Activated naive CD8-positive, alpha-beta T cell treated with anti-CD3 and anti-CD28 coated beads, Interleukin-2, amount 50 U/mL, for 16 hours (primary cell): Measurements from ENCODE around the gene PLPP6.
A peak's percentile ranks its signal among the peaks of the same experiment; 100 is the strongest.
"Not testable (repeated sequence)": the region's sequence is repeated elsewhere in the genome, so short reads cannot be mapped to it uniquely, and the experiment has no call there.

ENCODE experiments used
- DNase-seq: peaks from one replicate; pipeline ENCODE4 v3.0.0-alpha.2; 2020; ENCODE audit warnings: low read depth, low spot score

The PLPP6 gene

GRCh38 chr9:4662108-4662988 lies at the start of gene PLPP6:
Gene PLPP6, plus strand, starts transcription at chr9:4662294. Its CDS starts 82 bp downstream, at chr9:4662376.
- peak; percentile 31 for DNase-seq

- no peak for DNase-seq
These were observed 47.5 kb upstream of the PLPP6 start for GRCh38 chr9:4614627-4615026.

DNA sequence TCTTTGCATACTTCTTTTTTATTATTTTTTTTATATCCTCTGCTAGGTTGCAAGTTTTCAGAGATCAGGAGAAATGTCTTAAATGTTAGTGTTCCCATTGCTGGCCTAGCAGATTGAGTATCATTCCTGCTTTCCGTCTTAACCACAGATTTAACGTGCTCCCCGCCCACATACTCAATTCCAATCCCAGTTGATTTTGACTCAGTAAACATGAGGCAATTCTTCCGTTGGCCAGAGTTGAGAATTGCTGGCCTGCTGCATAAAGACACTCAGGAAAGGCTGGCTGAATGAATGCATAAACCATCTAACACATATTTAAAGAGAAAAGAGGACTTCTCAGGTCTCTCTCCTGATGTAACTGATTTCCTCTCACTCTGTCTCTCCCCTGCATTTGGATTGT lies 46.8 kb upstream of the PLPP6 start:
- no peak for DNase-seq

- no peak for DNase-seq
These were observed 46.3 kb upstream of the PLPP6 start for GRCh38 chr9:4615778-4616177.

DNA sequence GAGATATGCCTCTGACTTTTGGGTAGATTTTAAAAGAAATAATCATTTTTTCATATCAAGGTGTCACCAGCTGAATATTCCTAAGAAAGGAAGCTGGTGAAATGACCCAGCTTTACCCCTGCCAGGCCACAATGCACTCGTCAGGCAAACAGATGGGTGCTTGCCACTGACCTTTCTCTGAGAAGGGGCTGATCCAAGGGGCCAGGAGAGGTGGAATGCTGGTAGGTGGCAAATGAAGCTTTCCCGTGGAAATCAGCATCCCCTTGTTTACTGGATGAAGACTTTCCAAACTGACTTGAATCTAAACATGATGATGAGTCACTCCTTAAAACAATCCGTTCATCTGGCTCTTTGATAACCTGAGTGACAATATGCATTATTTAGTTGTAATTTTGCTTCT lies 44.3 kb upstream of the PLPP6 start:
- no peak for DNase-seq

- DNase-seq: no peak
These were observed 43.4 kb upstream of the PLPP6 start for GRCh38 chr9:4618700-4619099.

DNA sequence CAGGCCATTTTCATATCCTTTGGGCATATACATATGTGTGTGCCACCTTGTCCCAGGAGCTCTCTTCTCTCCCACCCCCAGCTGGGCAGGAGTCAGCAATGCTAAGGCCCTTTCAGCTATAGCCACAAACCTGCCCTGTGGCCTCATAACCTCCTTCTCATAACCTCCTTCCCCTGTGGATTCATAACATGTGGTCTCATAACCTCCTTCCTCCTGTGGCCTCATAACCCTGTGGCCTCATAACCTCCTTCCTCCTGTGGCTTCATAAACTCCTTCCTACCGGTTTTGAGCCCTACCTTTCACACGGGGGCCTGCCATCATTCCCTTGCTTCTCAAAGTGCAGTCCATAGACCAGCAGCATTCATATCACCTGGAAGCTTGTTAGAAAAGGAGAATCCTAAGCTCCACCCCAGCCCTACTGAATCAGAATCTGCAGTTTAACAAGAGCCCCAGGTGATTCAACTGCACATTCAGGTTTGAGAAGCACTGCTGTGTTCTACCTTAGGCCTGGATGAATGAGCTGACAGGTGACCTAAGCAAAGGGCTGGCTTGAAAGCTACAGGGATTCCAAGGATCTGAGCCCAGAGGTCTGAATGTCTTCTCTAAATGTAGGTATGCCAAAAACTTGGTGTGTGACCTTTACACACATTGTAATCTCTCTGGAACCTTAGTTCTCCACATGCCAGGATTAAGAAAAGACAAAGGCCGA lies 41.9 kb upstream of the PLPP6 start:
- DNase-seq: no peak

- DNase-seq: no peak
These were observed 41.1 kb upstream of the PLPP6 start for GRCh38 chr9:4620881-4621555.

- DNase-seq: no peak
These were observed 40.1 kb upstream of the PLPP6 start for GRCh38 chr9:4622016-4622415.

GRCh38 chr9:4630836-4631235 lies 31.3 kb upstream of the PLPP6 start:
- no peak for DNase-seq

DNA sequence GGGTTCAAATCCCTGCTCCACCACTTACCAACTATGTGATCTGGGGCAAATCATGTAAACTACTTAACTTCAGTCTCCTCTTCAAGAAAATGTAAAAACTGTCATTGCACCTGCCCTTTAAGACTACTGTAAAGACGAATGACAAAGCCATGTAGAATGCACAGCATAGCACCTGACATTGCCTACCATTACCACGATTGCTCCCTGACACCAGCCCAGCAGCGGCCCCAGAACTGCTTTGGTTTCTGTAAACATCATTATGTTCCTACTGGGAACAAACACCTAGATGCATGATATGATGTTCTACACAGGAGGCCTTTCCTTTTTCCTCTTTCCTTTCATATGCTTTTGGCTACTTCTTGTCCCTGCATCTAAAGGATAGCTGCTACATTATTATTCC lies 23.1 kb upstream of the PLPP6 start:
- DNase-seq: no peak

GRCh38 chr9:4639420-4639819 lies 22.7 kb upstream of the PLPP6 start:
- DNase-seq: no peak

DNA sequence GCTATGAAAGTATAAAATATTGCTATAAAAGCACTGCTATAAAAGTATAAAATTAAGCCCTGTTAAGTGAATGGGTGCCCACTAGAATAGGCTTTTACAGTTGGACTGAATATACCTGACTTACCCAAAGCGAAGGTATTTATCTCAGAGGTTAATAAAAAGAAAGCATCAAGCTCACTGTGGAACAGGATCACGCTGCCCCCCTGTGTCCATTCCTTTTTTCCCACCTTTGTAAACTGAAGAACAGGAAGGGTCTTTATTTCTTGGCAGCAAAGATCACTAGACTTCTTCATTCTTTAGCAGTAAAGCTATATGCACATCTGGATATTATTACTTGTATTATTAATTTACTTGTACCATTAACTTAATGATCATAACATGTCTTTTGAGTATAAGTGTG lies 22.1 kb upstream of the PLPP6 start:
- no peak for DNase-seq

DNA sequence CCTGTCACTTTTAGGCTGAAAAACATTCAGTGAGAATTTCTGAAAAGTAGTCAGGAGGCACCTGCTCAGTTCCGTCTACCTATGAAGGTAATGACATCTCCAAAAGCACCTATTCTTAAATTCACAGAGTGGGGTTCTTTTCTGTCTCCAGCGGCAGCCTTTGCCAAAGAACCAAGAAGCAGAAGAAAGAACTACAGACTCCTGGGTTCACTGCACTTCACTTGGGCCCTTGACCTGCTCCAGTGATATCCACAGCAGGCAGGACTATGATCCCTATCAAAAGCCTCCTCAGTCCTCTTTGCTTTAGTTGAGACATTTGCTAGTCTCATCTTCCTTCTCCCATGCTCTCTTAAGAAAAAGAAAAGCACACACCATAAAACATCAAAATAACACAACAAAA lies 19.7 kb upstream of the PLPP6 start:
- no peak for DNase-seq

DNA sequence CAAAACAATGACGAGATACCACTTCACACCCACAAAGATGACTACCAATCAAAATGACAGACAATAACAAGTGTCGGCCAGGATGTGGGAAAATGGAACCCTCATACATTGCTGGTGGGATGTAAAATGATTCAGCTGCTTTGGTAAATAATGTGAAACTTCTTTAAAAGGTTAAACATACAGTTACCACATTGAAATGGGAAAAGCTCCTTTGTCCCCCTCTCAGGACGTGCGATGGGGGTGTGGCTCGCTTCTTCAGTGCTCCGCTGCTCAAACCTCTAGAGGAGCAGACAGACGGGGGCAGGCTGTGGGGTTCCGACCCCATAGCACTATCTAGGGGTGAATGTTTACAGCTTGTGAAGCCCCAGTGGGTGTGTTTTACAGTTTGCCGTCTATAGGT lies 8.0 kb upstream of the PLPP6 start:
- no peak for DNase-seq

DNA sequence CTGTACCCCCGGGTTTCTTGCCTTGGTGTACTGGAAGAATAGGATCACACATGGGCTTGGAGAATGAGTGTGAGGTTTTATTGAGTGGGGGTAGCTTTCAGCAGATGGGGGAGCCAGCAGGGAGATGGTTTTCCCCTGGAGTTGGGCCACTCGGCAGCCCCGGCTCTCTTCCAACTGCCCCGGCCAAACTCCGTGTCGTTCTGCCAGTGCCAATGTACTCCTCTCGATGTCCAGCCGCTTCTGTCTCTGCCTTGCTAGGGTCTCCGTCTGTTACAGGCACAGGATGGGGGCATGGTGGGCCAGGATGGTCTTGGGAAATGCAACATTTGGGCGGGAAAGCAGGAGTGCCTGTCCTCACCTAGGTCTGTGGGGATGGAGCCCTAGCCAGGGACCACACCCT lies 7.6 kb upstream of the PLPP6 start:
- DNase-seq: no peak

DNA sequence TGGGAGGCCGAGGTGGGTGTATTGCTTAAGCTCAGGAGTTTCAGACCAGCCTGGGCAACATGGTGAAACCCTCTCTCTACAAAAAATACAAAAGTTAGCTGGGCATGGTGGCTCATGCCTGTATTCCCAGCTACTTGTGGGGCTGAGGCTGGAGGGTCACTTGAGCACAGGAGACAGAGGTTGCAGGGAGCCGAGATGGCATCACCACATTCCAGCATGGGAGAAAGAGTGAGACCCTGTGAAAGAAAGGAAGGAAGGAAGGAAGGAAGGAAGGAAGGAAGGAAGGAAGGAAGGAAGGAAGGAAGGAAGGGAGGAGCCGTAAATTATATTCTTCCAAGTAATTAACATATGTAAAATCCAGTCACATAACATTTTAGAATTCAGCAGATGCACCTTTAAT lies 5.9 kb upstream of the PLPP6 start:
- DNase-seq: not testable (repeated sequence)

- DNase-seq: no peak
These were observed 5.5 kb upstream of the PLPP6 start for GRCh38 chr9:4656621-4657020.

GRCh38 chr9:4657426-4658159 lies 4.5 kb upstream of the PLPP6 start:
- DNase-seq: no peak

DNA sequence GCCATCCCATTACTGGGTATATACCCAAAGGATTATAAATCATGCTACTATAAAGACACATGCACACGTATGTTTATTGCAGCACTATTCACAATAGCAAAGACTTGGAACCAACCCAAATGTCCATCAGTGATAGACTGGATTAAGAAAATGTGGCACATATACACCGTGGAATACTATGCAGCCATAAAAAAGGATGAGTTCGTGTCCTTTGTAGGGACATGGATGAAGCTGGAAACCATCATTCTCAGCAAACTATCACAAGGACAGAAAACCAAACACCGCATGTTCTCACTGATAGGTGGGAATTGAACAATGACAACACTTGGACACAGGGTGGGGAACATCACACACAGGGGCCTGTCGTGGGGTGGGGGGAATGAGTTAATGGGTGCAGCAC lies 1.4 kb upstream of the PLPP6 start:
- not testable (repeated sequence) for DNase-seq

DNA sequence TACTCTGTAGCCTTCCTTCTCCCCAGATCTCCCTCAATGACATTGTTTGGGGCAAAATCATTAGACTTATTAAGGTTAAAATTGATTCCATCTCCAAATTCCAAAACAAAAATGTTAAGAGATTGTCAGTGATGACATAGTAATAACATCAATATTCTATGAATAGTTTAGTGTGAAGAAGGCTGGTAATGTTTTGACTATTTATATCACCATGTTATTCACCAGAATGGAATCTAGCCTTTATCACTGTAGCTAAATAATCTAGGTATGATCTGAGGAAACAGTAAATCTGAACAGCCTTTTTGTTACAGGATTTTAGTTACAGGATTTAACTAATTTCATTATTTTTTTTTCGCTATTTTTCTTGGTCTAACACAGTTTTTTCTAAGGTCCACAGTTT lies 929 bp upstream of the PLPP6 start:
- DNase-seq: no peak

DNA sequence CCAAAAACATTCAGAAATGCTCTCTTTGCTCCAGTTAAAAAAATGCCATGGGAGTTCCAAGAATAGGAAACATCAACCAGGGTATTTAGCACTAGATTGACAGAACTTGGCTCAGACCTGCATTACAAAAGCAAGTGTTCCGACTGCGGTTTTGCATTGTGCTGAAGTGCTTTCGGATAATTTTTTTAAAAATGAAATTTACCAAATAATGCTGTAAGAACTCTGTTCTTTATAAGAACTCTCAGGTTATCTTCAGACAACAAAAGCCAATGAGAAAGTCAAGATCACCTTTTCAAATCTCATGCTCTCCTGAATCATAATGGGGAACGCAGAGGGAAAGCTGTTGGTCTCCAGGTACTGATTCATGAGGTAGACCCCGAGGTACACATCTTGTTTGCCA lies 483 bp upstream of the PLPP6 start:
- DNase-seq: no peak
